ENCODE data around the gene ZNF695.
"Not testable (repeated sequence)": the region's sequence is repeated elsewhere in the genome, so short reads cannot be mapped to it uniquely, and the experiment has no call there.

The ZNF695 gene

GRCh38 chr1:247007511-247008405, at the start of gene ZNF695:
TSS of gene ZNF695 (minus strand) at chr1:247008057. CDS start at chr1:247007908, 149 bp downstream.
- DNase-seq (ENCODE audit: low read depth in 2 of 2): peak in 1 of 2 donors; percentile 2

DNA sequence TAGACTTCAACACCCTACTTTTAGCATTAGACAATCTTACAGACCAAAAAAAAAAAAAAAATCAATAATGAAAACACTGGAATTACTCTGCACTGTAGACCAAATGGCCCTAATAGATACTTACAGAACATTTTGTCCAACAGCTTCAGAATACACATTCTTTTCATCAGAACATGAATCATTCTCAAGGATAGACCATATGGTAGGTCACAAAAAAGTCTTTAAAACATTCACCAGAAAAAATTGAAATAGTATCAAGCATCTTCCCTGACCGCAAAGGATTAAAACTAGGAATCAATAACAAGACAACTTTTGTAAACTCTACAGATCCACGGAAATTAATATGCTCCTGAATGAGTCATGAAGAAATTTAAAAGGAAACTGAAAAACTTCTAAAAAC, 48.2 kb upstream of the ZNF695 start:
- no peak for DNase-seq (ENCODE audit: low read depth in 2 of 2)

DNA sequence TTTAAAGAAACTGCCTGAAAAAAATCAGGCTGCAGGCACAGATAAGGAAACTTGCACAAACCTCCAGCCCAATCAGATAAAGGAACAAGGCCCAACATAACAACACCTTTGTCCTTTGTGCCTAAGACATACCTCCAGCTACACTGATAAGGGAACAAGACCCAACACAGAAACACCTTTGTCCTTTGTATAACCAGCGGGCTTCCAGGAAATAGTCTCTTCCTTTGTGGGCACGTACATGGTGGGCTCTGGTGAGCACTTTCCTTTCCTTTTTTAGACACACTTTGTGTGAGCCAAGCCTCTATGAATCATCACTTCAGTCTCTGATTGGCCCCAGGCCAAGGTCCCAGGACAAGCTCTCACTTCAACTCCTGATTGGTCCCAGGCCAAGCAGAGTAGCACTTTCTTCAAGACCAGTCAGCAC, 47.1 kb upstream of the ZNF695 start:
- DNase-seq (ENCODE audit: low read depth in 2 of 2): no peak

- DNase-seq (ENCODE audit: low read depth in 2 of 2): no peak
Measured at GRCh38 chr1:247047702-247048101, 39.8 kb upstream of the ZNF695 start.

- no peak for DNase-seq (ENCODE audit: low read depth in 2 of 2)
Measured at GRCh38 chr1:247047260-247047659, 39.4 kb upstream of the ZNF695 start.

- no peak for DNase-seq (ENCODE audit: low read depth in 2 of 2)
Measured at GRCh38 chr1:247043406-247043805, 35.5 kb upstream of the ZNF695 start.

- no peak for DNase-seq (ENCODE audit: low read depth in 2 of 2)
Measured at GRCh38 chr1:247037511-247038320, 29.9 kb upstream of the ZNF695 start.

DNA sequence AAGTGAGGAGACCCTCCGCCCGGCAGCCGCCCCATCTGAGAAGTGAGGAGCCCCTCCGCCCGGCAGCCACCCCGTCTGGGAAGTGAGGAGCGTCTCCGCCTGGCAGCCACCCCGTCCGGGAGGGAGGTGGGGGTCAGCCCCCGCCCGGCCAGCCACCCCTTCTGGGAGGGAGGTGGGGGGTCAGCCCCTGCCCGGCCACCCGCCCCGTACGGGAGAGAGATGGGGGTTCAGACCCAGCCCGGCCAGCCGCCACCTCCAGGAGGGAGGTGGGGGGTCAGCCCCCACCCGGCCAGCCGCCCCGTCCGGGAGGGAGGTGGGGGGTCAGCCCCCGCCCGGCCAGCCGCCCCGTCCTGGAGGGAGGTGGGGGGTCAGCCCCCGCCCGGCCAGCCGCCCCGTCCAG, 24.4 kb upstream of the ZNF695 start:
- not testable (repeated sequence) for DNase-seq (ENCODE audit: low read depth in 2 of 2)

DNA sequence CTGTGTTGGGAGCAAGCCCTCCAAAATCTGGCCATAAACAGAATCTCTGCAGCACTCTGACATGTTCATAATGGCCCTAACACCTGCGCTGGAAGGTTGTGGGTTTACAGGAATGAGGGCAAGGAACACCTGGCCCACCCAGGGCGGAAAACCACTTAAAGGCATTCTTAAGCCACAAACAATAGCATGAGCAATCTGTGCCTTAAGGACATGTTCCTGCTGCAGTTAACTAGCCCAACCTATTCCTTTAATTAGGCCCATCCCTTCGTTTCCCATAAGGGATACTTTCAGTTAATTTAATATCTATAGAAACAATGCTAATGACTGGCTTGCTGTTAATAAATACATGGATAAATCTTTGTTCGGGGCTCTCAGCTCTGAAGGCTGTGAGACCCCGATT, 16.8 kb upstream of the ZNF695 start:
- not testable (repeated sequence) for DNase-seq (ENCODE audit: low read depth in 2 of 2)

DNA sequence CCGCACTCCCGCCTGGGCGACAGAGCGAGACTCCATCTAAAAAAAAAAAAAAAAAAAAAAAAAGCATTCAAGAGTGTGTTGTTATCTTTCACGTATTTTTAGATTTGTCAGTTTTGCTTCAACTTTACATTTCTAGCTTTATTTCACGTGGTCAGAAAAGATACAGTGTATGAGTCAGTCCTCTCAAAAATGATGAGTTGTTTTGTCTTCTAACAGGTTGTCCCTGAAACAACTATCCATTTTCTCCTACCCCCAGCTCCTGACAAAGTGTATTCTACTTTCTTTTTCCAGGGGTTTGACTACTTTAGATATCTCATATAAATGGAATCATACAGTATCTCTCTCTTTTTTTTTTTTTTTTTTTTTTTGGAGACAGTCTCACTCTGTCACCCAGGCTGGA, 5.5 kb upstream of the ZNF695 start:
- no peak for DNase-seq (ENCODE audit: low read depth in 2 of 2)

- no peak for DNase-seq (ENCODE audit: low read depth in 2 of 2)
Measured at GRCh38 chr1:247008406-247008799, 546 bp upstream of the ZNF695 start.

DNA sequence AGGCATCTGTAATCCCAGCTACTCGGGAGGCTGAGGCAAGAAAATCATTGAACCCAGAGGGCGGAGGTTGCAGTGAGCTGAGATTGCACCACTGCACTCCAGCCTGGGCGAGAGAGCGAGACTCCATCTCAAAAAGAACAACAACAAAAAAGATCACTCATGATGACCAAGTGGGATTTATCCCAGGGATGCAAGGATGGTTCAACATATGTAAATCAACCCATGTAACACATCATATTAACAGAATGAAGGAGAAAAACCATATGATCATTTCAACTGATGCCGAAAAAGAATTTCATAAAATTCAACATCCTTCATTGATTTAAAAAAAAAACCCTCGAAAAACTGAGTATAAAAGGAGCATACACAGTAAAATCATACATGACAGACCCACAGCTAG, 3.8 kb downstream of the ZNF695 start:
- not testable (repeated sequence) for DNase-seq (ENCODE audit: low read depth in 2 of 2)

GRCh38 chr1:246989901-246990300, 18.0 kb downstream of the ZNF695 start:
- no peak for DNase-seq (ENCODE audit: low read depth in 2 of 2)

GRCh38 chr1:246988316-246988715, 19.5 kb downstream of the ZNF695 start:
- DNase-seq (ENCODE audit: low read depth in 2 of 2): no peak

GRCh38 chr1:246987083-246987690, 20.7 kb downstream of the ZNF695 start:
- DNase-seq (ENCODE audit: low read depth in 2 of 2): no peak

DNA sequence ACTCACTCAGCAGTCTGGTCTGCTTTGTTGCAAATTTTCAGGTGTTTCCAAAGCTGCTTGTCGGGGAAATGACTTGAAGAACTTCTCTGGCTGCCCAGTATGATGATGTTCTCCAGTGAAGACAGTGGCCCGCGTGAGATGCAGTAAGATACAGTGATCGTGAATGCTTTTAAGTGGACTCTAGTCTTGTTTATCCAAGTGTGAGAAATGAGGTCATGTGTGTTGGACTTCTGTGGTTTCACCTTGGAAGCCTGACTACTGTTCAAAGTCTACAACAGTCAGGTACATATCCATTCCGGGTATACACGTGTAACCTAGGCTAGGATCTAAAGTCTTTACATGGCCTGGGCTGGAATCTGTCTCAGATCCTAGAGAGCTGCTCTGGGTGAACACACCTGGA, 29.1 kb downstream of the ZNF695 start:
- DNase-seq (ENCODE audit: low read depth in 2 of 2): no peak

DNA sequence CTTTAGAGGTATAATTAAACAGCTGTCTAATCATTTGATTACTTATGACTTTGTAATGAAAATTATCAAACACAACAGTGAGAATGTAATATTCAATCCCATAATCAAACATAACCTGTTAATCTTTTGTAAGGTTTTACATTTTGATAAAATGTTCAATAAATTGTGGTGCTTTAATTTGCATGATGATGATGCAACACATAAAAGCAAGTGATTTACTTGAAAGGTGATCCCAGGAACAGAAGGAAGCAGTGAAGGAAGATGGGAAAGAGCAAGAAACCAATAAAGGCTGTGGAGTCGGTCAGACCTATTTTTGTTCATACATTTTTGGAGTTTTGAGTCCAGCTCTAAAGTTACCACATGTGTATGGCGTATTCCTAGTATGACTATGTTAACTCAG, 29.6 kb downstream of the ZNF695 start:
- DNase-seq (ENCODE audit: low read depth in 2 of 2): no peak

DNA sequence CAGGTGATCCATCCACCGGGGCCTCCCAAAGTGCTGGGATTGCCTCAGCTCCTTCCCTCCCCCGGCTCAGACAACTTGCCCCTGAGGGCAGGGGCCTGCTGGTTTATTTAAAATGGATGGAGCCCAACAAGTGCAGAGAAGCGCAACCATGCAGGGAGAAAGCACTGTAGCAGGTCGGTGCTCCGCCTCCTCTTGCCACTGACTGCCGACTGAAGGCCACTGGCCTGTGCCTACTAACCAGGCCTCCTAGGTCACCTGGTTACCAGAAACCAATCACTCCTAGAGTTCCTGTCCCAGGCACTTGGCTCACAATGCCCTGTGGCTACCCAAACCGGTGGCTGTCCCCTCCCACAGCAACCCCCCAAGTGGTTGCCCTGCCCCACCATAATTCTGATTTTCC, 35.9 kb downstream of the ZNF695 start:
- DNase-seq (ENCODE audit: low read depth in 2 of 2): no peak

DNA sequence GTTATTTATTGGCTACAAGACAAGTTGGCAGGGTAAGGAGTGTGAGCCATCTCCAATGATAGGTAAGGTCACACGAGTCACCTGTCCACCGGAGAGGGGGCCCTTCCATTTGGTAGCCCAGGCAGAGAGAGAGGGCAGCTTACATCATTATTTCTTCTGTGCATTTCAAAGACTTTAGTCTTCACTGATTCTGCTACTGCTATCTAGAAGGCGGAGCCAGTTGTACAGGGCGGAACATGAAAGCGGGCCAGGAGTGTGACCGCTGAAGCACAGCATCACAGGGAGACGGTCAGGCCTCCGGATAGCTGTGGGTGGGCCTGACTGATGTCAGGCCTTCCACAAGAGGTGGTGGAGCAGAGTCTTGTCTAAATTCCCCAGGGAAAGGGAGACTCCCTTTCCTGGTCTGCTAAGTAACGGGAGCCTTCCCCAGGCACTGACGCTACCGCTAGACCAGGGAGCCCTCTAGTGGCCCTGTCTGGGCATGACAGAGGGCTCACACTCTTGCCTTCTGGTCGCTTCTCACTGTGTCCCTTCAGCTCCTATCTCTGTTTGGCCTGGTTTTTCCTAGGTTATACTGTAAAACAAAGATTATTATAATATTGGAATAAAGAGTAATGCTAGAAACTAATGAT, 36.7 kb downstream of the ZNF695 start:
- peak in 1 of 2 donors; percentile 12 for DNase-seq (ENCODE audit: low read depth in 2 of 2)

GRCh38 chr1:246969621-246970020, 38.2 kb downstream of the ZNF695 start:
- DNase-seq (ENCODE audit: low read depth in 2 of 2): no peak

DNA sequence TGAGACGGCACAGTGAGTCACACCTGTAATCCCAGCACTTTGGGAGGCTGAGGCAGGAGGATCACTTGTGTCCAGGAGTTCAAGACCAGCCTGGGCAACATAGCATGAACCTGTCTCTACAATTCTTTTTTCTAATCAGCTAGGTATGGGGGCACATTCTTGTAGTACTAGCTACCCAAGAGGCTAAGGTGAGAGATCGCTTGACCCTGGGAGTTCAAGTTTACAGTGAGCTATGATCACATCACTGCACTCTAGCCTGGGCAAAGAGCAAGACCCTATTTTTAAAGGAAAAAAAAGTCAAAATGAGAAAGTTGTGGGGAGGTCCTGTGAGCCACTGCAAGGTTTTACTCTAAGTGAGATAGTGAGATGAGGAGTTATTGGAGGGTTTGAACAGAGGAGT, 41.4 kb downstream of the ZNF695 start:
- DNase-seq (ENCODE audit: low read depth in 2 of 2): no peak
